ENCODE measurements around the gene MCM3AP.
A peak's percentile ranks its signal among the peaks of the same experiment; 100 is the strongest.

MCM3AP gene

GRCh38 chr21:46191686-46192575 lies 93.5 kb downstream of the MCM3AP start:
- Mint-ChIP-seq H3K4me3 (no peak overlapping the region), H3K27ac (no peak overlapping the region), H3K9me3 (no peaks in the 10 kb centered on the region), H3K36me3 (ENCODE audit: low read depth) (peaks cover 46% of the 10 kb centered on the region), H3K27me3 (ENCODE audit: low read depth) (no peaks in the 10 kb centered on the region), H3K4me1 (peaks cover 18% of the 10 kb centered on the region)
- no peak for TF ChIP-seq CTCF (IDR thresholded peaks at IDR 0.05; ENCODE audit: unreplicated experiment in 3 of 3)

- Mint-ChIP-seq H3K36me3 (ENCODE audit: low read depth) (peaks cover 39% of the 10 kb centered on the region), H3K4me1 (peaks cover 18% of the 10 kb centered on the region), H3K27ac (no peak overlapping the region), H3K27me3 (ENCODE audit: low read depth) (no peaks in the 10 kb centered on the region), H3K9me3 (no peaks in the 10 kb centered on the region), H3K4me3 (no peak overlapping the region)
- no peak for TF ChIP-seq CTCF (IDR thresholded peaks at IDR 0.05; ENCODE audit: unreplicated experiment in 3 of 3)
Observed at GRCh38 chr21:46191257-46191685, 94.1 kb downstream of the MCM3AP start.

GRCh38 chr21:46190491-46191131 lies 94.8 kb downstream of the MCM3AP start:
- no peak overlapping the region for H3K27ac Mint-ChIP-seq
- H3K36me3 Mint-ChIP-seq (ENCODE audit: low read depth) = peaks cover 36% of the 10 kb centered on the region
- no peaks in the 10 kb centered on the region for H3K9me3 Mint-ChIP-seq
- H3K27me3 Mint-ChIP-seq (ENCODE audit: low read depth) = no peaks in the 10 kb centered on the region
- H3K4me3 Mint-ChIP-seq = no peak overlapping the region
- no peak for TF ChIP-seq CTCF (IDR thresholded peaks at IDR 0.05; ENCODE audit: unreplicated experiment in 3 of 3)
- H3K4me1 Mint-ChIP-seq = peaks cover 18% of the 10 kb centered on the region

GRCh38 chr21:46189959-46190490 lies 95.4 kb downstream of the MCM3AP start:
- H3K36me3 Mint-ChIP-seq (ENCODE audit: low read depth) = peaks cover 32% of the 10 kb centered on the region

GRCh38 chr21:46189213-46189958 lies 96.0 kb downstream of the MCM3AP start:
- no peaks in the 10 kb centered on the region for H3K9me3 Mint-ChIP-seq
- peaks cover 26% of the 10 kb centered on the region for H3K36me3 Mint-ChIP-seq (ENCODE audit: low read depth)
- TF ChIP-seq CTCF (IDR thresholded peaks at IDR 0.05; ENCODE audit: unreplicated experiment in 3 of 3) = no peak
- peak overlapping the region in 2 of 3 experiments; percentile 15 to 61 for H3K4me3 Mint-ChIP-seq
- H3K27ac Mint-ChIP-seq = peak overlapping the region; percentile 37 to 76 (median 45)
- H3K27me3 Mint-ChIP-seq (ENCODE audit: low read depth) = no peaks in the 10 kb centered on the region
- peaks cover 30% of the 10 kb centered on the region for H3K4me1 Mint-ChIP-seq

More at GRCh38 chr21:46189959-46190490, 95.4 kb downstream of the MCM3AP start:
- no peaks in the 10 kb centered on the region for H3K27me3 Mint-ChIP-seq (ENCODE audit: low read depth)
- TF ChIP-seq CTCF (IDR thresholded peaks at IDR 0.05; ENCODE audit: unreplicated experiment in 3 of 3) = no peak
- no peak overlapping the region for H3K27ac Mint-ChIP-seq
- no peak overlapping the region for H3K4me3 Mint-ChIP-seq
- H3K4me1 Mint-ChIP-seq = peaks cover 24% of the 10 kb centered on the region
- no peaks in the 10 kb centered on the region for H3K9me3 Mint-ChIP-seq
